Measurements from ENCODE around the gene DPF3.

DNA sequence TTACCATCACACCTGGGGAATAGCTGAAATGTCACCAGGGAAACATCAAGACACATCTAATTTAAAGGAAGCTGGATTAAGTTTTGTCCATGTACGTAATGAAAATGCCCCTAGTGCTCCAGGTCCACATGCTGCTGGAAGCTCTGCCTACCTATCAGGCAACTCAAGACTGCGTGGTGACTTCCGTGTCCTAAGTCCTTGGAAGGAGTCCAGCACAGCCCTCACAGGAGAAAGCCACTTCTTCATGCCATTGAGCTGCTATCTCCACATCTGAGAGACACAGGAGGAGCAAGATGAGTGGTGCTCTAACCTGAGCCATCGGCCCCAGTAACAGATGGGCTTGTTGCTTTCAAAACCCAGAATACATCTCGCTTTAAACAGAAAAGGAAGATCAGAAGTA is 316.4 kb downstream of the DPF3 start:
- TF ChIP-seq TAF1 (IDR thresholded peaks at IDR 0.05; ENCODE audit: low read depth) = no peak
- TF ChIP-seq EP300 (IDR thresholded peaks at IDR 0.05; ENCODE audit: borderline replicate concordance) = no peak
- TF ChIP-seq REST (IDR thresholded peaks at IDR 0.05; ENCODE audit: low read depth) = no peak
